HepG2 (cell line): ENCODE measurements around the gene PRM3. TPM values are rescaled to one million over a fixed set of nuclear protein-coding genes. Genes with fewer than 3 reads are reported as not detected.

Experiments
- IRX3 ChIP-seq: sonication (generic); formaldehyde crosslinking; IDR thresholded peaks from 2 replicates; pipeline ENCODE4 v1.8.1; 2023; ENCODE audit warnings: mild to moderate bottlenecking, low read depth, missing genetic modification reagents, borderline replicate concordance
- KLF15 ChIP-seq: sonication (generic); formaldehyde crosslinking; IDR thresholded peaks from 2 replicates; pipeline ENCODE4 v1.8.1; 2023; ENCODE audit warnings: borderline replicate concordance, mild to moderate bottlenecking, inconsistent platforms, missing genetic modification reagents, mixed read lengths
- POLR2A ChIP-seq, 2 experiments: IDR thresholded peaks; 2 replicates each; pipeline ENCODE4 v1.6.1; 2011; ENCODE audit warnings: low read depth in 2 of 2, low read length in 2 of 2, mild to moderate bottlenecking in 1 of 2, moderate library complexity in 1 of 2; ENCODE audit not compliant: insufficient read depth in 1 of 2
- REPIN1 ChIP-seq: sonication (generic); formaldehyde crosslinking; IDR thresholded peaks from 2 replicates; pipeline ENCODE4 v1.8.0; 2022; ENCODE audit warnings: missing genetic modification reagents, low read depth, mild to moderate bottlenecking, borderline replicate concordance
- SKI ChIP-seq: fragments of 450-650 bp; IDR thresholded peaks from one replicate; pipeline ENCODE4 v1.6.1; 2018; ENCODE audit warnings: mild to moderate bottlenecking; ENCODE audit not compliant: partially characterized antibody
- TCF7 ChIP-seq: sonication (generic); IDR thresholded peaks from 2 replicates; pipeline ENCODE4 v1.6.1; 2016; ENCODE audit warnings: antibody characterized with exemption, low read depth
- ZBTB3 ChIP-seq: sonication (generic); formaldehyde crosslinking; IDR thresholded peaks from 2 replicates; pipeline ENCODE4 v1.4.0; 2020; ENCODE audit warnings: low read depth, mild to moderate bottlenecking, moderate library complexity, missing genetic modification reagents, borderline replicate concordance
- ZFYVE20 ChIP-seq: sonication (generic); formaldehyde crosslinking; IDR thresholded peaks from 2 replicates; pipeline ENCODE4 v1.8.0; 2023; ENCODE audit warnings: low read depth, mild to moderate bottlenecking, moderate library complexity, missing genetic modification reagents, borderline replicate concordance
- ZMAT3 ChIP-seq: sonication (generic); formaldehyde crosslinking; conservative IDR thresholded peaks from 2 replicates; pipeline ENCODE4 v1.7.0; 2021; ENCODE audit warnings: missing genetic modification reagents
- ZNF354B ChIP-seq: sonication (generic); formaldehyde crosslinking; IDR thresholded peaks from 2 replicates; pipeline ENCODE4 v1.8.0; 2022; ENCODE audit warnings: mild to moderate bottlenecking, missing genetic modification reagents
- ZNF557 ChIP-seq: sonication (generic); formaldehyde crosslinking; IDR thresholded peaks from 2 replicates; pipeline ENCODE4 v1.4.0; 2020; ENCODE audit warnings: missing genetic modification reagents
- ZSCAN12 ChIP-seq: sonication (generic); formaldehyde crosslinking; IDR thresholded peaks from 2 replicates; pipeline ENCODE4 v1.9.0; 2021; ENCODE audit warnings: mild to moderate bottlenecking, missing genetic modification reagents
- polyA plus RNA-seq, 8 experiments: library from polyadenylated mRNA; depleted of rRNA in 3 of 8; stranded (reverse) in 7 of 8; unstranded in 1 of 8; fragments of >200 nt; fragmentation: Illumina TruSeq in 4 of 8; extraction: Trizol in 4 of 8; gene quantifications; 2 replicates each; pipeline versions ENCODE4 v1.2.1 to v1.2.3, GENCODE V29; 2011 to 2016; ENCODE audit warnings: low read depth in 4 of 8, missing spikeins in 1 of 8, mixed read lengths in 1 of 8; ENCODE audit not compliant: insufficient read depth in 1 of 8
- total RNA-seq, 5 experiments: library from RNA; depleted of rRNA; stranded (reverse); fragments of >200 nt; fragmentation: Illumina TruSeq; extraction: Trizol; gene quantifications; 2 replicates each; pipeline ENCODE4 v1.2.3, GENCODE V29; 2016; ENCODE audit warnings: low read depth in 1 of 5
- TF ChIP-seq, protein P1 (sequence below): sonication (generic); formaldehyde crosslinking; IDR thresholded peaks from 2 replicates; pipeline ENCODE4 v1.4.0; 2020; ENCODE audit warnings: missing genetic modification reagents
- TF ChIP-seq, protein P2 (sequence below), 2 experiments: sonication (generic) in 1 of 2; formaldehyde crosslinking in 1 of 2; IDR thresholded peaks; 2 replicates each; pipeline versions ENCODE4 v1.4.0 to v1.6.1; 2016 to 2020; ENCODE audit warnings: borderline replicate concordance in 1 of 2, low read depth in 1 of 2, mild to moderate bottlenecking in 1 of 2, missing genetic modification reagents in 1 of 2
- TF ChIP-seq, protein P3 (sequence below): sonication (generic); formaldehyde crosslinking; IDR thresholded peaks from 2 replicates; pipeline ENCODE4 v1.5.0; 2020; ENCODE audit warnings: mild to moderate bottlenecking, missing genetic modification reagents
- TF ChIP-seq, protein P4 (sequence below): sonication (generic); formaldehyde crosslinking; IDR thresholded peaks from 2 replicates; pipeline ENCODE4 v1.5.1; 2020; ENCODE audit warnings: missing genetic modification reagents, mild to moderate bottlenecking, borderline replicate concordance
- TF ChIP-seq, protein P5 (sequence below): sonication (generic); formaldehyde crosslinking; IDR thresholded peaks from 2 replicates; pipeline ENCODE4 v1.9.0; 2021; ENCODE audit warnings: missing genetic modification reagents, mild to moderate bottlenecking, borderline replicate concordance

Gene PRM3
- total and polyA plus RNA-seq, 2 of the 13 experiments (the other 11 are each of a cell fraction or from before 2014, with no cell fraction given): not detected

DNA sequence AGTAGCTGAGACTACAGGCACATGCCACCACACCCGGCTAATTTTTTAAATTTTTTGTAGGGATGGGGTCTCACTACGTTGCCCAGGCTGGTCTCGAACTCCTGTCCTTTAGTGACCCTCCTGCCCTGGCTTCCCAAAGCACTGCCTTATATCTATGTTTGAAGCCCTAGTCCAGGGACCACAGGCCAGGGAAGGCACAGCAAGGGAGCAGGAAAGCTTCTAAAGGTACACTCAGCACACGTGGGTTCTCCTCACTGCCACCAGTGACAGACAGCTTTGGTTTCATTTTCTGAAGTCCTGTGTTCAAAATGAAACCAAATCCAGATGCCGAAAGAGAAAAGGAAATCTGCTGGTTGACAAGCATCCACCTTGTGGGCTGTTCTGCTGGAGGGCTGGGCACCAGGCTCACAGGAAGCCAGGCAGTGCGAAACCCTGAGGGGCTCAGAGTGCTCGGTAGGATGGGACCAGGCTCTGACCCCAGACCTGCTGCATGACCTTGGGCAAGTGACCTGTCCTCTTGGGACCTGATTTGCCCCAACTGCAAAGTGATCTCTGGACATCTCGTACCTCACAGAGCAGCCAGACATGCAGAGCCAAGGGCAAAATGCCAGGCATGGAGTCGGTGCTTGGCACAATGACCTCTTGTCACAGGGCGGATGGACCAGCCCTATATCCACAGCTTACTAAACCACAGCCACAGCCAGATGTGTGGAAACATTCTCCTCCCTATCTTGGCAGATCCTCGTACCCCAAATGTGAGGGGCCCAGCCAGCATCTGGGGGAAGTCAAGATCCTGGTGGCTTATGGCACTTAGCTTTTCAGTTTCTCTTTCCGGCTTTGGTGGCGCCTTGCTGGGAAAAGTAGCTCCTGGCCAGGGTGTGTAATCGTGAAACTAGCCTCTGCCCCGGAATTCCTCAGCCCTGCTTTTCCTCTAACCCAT is 14.6 kb downstream of the PRM3 start (continued):
- TF ChIP-seq KLF15 (CRISPR knock-in tag): no peak
- TF ChIP-seq POLR2A (IDR thresholded peaks at IDR 0.05; ENCODE audit: insufficient read depth in 1 of 2, low read depth in 2 of 2, low read length in 2 of 2): no peak
- 0 out of 2 replicates have a peak, but pooled peaks have one; percentile 54 for TF ChIP-seq REPIN1 (CRISPR knock-in tag)
- TF ChIP-seq SKI: no peak
- TF ChIP-seq, protein P1, sequence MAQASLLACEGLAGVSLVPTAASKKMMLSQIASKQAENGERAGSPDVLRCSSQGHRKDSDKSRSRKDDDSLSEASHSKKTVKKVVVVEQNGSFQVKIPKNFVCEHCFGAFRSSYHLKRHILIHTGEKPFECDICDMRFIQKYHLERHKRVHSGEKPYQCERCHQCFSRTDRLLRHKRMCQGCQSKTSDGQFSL (CRISPR knock-in tag): no peak
- no peak for TF ChIP-seq TCF7
- 0 out of 2 replicates have a peak, but pooled peaks have one; percentile 72 for TF ChIP-seq ZMAT3 (CRISPR knock-in tag)
- TF ChIP-seq, protein P2, sequence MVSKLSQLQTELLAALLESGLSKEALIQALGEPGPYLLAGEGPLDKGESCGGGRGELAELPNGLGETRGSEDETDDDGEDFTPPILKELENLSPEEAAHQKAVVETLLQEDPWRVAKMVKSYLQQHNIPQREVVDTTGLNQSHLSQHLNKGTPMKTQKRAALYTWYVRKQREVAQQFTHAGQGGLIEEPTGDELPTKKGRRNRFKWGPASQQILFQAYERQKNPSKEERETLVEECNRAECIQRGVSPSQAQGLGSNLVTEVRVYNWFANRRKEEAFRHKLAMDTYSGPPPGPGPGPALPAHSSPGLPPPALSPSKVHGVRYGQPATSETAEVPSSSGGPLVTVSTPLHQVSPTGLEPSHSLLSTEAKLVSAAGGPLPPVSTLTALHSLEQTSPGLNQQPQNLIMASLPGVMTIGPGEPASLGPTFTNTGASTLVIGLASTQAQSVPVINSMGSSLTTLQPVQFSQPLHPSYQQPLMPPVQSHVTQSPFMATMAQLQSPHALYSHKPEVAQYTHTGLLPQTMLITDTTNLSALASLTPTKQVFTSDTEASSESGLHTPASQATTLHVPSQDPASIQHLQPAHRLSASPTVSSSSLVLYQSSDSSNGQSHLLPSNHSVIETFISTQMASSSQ (IDR thresholded peaks at IDR 0.05; ENCODE audit: low read depth): no peak
- TF ChIP-seq, protein P2 (CRISPR knock-in tag; IDR thresholded peaks at IDR 0.05; ENCODE audit: borderline replicate concordance): peak; percentile 23; the same call in 1 of the 2 replicates
- no peak for TF ChIP-seq ZFYVE20 (CRISPR knock-in tag)
- TF ChIP-seq IRX3 (CRISPR knock-in tag): no peak
- peak; percentile 94; the same call in 1 of the 2 replicates for TF ChIP-seq ZNF354B (CRISPR knock-in tag)
- TF ChIP-seq, protein P3, sequence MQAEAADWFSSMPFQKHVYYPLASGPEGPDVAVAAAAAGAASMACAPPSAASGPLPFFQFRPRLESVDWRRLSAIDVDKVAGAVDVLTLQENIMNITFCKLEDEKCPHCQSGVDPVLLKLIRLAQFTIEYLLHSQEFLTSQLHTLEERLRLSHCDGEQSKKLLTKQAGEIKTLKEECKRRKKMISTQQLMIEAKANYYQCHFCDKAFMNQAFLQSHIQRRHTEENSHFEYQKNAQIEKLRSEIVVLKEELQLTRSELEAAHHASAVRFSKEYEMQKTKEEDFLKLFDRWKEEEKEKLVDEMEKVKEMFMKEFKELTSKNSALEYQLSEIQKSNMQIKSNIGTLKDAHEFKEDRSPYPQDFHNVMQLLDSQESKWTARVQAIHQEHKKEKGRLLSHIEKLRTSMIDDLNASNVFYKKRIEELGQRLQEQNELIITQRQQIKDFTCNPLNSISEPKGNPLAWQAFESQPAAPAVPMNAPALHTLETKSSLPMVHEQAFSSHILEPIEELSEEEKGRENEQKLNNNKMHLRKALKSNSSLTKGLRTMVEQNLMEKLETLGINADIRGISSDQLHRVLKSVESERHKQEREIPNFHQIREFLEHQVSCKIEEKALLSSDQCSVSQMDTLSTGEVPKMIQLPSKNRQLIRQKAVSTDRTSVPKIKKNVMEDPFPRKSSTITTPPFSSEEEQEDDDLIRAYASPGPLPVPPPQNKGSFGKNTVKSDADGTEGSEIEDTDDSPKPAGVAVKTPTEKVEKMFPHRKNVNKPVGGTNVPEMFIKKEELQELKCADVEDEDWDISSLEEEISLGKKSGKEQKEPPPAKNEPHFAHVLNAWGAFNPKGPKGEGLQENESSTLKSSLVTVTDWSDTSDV: peak; percentile 26; the same call in 1 of the 2 replicates
- TF ChIP-seq ZSCAN12 (CRISPR knock-in tag): no peak
- no peak for TF ChIP-seq ZBTB3 (CRISPR knock-in tag)
- TF ChIP-seq, protein P4, sequence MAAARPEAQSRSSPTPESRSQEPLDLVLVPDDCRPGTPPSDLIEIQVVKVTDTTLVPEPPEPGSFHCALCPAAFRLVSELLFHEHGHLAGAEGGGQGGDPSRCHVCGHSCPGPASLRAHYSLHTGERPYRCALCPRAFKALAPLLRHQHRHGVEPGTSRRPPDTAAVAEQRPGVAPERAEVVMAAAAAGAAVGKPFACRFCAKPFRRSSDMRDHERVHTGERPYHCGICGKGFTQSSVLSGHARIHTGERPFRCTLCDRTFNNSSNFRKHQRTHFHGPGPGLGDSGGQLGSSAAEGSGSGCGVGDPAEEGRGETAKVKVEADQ: 0 out of 2 replicates have a peak, but pooled peaks have one; percentile 47
- TF ChIP-seq, protein P5, sequence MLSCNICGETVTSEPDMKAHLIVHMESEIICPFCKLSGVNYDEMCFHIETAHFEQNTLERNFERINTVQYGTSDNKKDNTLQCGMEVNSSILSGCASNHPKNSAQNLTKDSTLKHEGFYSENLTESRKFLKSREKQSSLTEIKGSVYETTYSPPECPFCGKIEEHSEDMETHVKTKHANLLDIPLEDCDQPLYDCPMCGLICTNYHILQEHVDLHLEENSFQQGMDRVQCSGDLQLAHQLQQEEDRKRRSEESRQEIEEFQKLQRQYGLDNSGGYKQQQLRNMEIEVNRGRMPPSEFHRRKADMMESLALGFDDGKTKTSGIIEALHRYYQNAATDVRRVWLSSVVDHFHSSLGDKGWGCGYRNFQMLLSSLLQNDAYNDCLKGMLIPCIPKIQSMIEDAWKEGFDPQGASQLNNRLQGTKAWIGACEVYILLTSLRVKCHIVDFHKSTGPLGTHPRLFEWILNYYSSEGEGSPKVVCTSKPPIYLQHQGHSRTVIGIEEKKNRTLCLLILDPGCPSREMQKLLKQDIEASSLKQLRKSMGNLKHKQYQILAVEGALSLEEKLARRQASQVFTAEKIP (CRISPR knock-in tag): no peak
- TF ChIP-seq ZNF557 (CRISPR knock-in tag): no peak
